ENCODE measurements around the gene UBL4A.

Gene UBL4A

GRCh38 chrX:154512879-154513553 lies 26.6 kb upstream of the UBL4A start:
- no peak for DNase-seq
- H3K27me3 ChIP-seq, result no peaks in the 10 kb centered on the region

GRCh38 chrX:154511761-154512160 lies 25.3 kb upstream of the UBL4A start:
- no peaks in the 10 kb centered on the region for H3K9me3 ChIP-seq
- no peaks in the 10 kb centered on the region for H3K36me3 ChIP-seq
- no peaks in the 10 kb centered on the region for H3K4me1 ChIP-seq
- no peak for TF ChIP-seq CTCF (IDR thresholded peaks at IDR 0.05; ENCODE audit: low read depth, low read length)
- DNase-seq, result no peak
- no peak overlapping the region for H3K4me3 ChIP-seq (ENCODE audit: low read depth, low read length)
- no peaks in the 10 kb centered on the region for H3K27me3 ChIP-seq

More at GRCh38 chrX:154512879-154513553, 26.6 kb upstream of the UBL4A start:
- H3K36me3 ChIP-seq, result no peaks in the 10 kb centered on the region
- no peaks in the 10 kb centered on the region for H3K4me1 ChIP-seq
- TF ChIP-seq CTCF (IDR thresholded peaks at IDR 0.05; ENCODE audit: low read depth, low read length), result no peak
- H3K9me3 ChIP-seq, result no peaks in the 10 kb centered on the region
- no peak overlapping the region for H3K4me3 ChIP-seq (ENCODE audit: low read depth, low read length)

GRCh38 chrX:154509455-154509854 lies 23.0 kb upstream of the UBL4A start:
- Histone ChIP-seq H3K4me1 (no peaks in the 10 kb centered on the region), H3K4me3 (ENCODE audit: low read depth, low read length) (no peak overlapping the region), H3K27me3 (no peaks in the 10 kb centered on the region), H3K9me3 (no peaks in the 10 kb centered on the region), H3K36me3 (no peaks in the 10 kb centered on the region)
- no peak for DNase-seq
- no peak for TF ChIP-seq CTCF (IDR thresholded peaks at IDR 0.05; ENCODE audit: low read depth, low read length)

GRCh38 chrX:154508384-154508745 lies 21.9 kb upstream of the UBL4A start:
- DNase-seq, result no peak
- TF ChIP-seq CTCF (IDR thresholded peaks at IDR 0.05; ENCODE audit: low read depth, low read length), result no peak
- Histone ChIP-seq H3K36me3 (no peaks in the 10 kb centered on the region), H3K27me3 (no peaks in the 10 kb centered on the region), H3K4me1 (no peaks in the 10 kb centered on the region), H3K9me3 (no peaks in the 10 kb centered on the region), H3K4me3 (ENCODE audit: low read depth, low read length) (no peak overlapping the region)

GRCh38 chrX:154507673-154508383 lies 21.4 kb upstream of the UBL4A start:
- Histone ChIP-seq H3K4me3 (ENCODE audit: low read depth, low read length) (no peak overlapping the region), H3K4me1 (no peaks in the 10 kb centered on the region), H3K27me3 (no peaks in the 10 kb centered on the region), H3K36me3 (no peaks in the 10 kb centered on the region), H3K9me3 (no peaks in the 10 kb centered on the region)
- no peak for TF ChIP-seq CTCF (IDR thresholded peaks at IDR 0.05; ENCODE audit: low read depth, low read length)
- DNase-seq, result no peak

Data from BE2C (cell line).